ENCODE measurements around the gene KRT75. TPM values are rescaled to one million over a fixed set of nuclear protein-coding genes. Genes with fewer than 3 reads are reported as not detected.

KRT75 gene
- total and polyA plus RNA-seq, 2 of the 13 experiments (the other 11 are each of a cell fraction or from before 2014, with no cell fraction given): not detected

- TF ChIP-seq ZBTB14 (CRISPR knock-in tag; IDR thresholded peaks at IDR 0.05): no peak
Measured at GRCh38 chr12:52383331-52383730, 50.8 kb downstream of the KRT75 start (continued).

GRCh38 chr12:52382854-52383253, 51.3 kb downstream of the KRT75 start:
- Histone ChIP-seq H3K9ac (ENCODE audit: insufficient read depth, low read depth, low read length) (no peak overlapping the region), H3K79me2 (ENCODE audit: insufficient read depth, low read length) (no peaks in the 10 kb centered on the region), H3K4me2 (ENCODE audit: low read depth, low read length) (no peak overlapping the region), H3K4me1 (ENCODE audit: insufficient read depth, low read length) (no peaks in the 10 kb centered on the region), H3K4me3 (replicated peaks in 1 of 3; ENCODE audit: insufficient read depth in 1 of 3, low read depth in 2 of 3, low read length in 3 of 3) (no peak overlapping the region), H2AFZ (ENCODE audit: low read length) (no peak overlapping the region), H3K9me3 (ENCODE audit: low read length) (no peaks in the 10 kb centered on the region), H3K27me3 (ENCODE audit: control insufficient read depth in 1 of 2, insufficient read depth in 2 of 2, low read length in 2 of 2) (peaks cover 2 to 16% of the 10 kb centered on the region in 2 experiments; a peak in 3 of 5 replicates), H3K27ac (ENCODE audit: extremely low read length, insufficient read depth, low read length) (no peak overlapping the region), H4K20me1 (ENCODE audit: insufficient read depth, low read length) (no peaks in the 10 kb centered on the region), H3K36me3 (replicated peaks in 1 of 2; ENCODE audit: control insufficient read depth in 1 of 2, insufficient read depth in 2 of 2, low read length in 2 of 2) (no peaks in the 10 kb centered on the region)
- WGBS (ENCODE audit: low lambda C conversion rate): 7% methylated on average over 2 of the region's 2 CpGs
- no TSS peak for BruUV-seq (replicated peaks)
- in situ Hi-C loops (cut with HindIII; ENCODE audit: extremely low pct_ligation_motif_present, low pct_unique_long_range_greater_than_20kb) (loop anchor here (25.0 kb wide), 1 partner anchor 604 kb away; no protein-coding TSS in a partner anchor), intact Hi-C loops (cut with micrococcal nuclease; ENCODE audit: unreplicated experiment) (no loop called here)
- DNase-seq (ENCODE audit: low spot score): no peak
- ATAC-seq: no peak
- no peak for FAIRE-seq
- POLR2A ChIA-PET: no interaction called here
- CTCF ChIA-PET (ENCODE audit: low intra/inter-chr PET ratio, low total read pairs): no interaction called here
- TF ChIP-seq BCLAF1 (IDR thresholded peaks at IDR 0.05) (no peak), HMGXB3 (CRISPR knock-in tag; IDR thresholded peaks at IDR 0.05; ENCODE audit: borderline replicate concordance) (no peak)
